ENCODE data around the gene MCEMP1.
A peak's percentile ranks its signal among the peaks of the same experiment; 100 is the strongest.

The MCEMP1 gene

GRCh38 chr19:7672522-7672921, 4.4 kb upstream of the MCEMP1 start:
- DNase-seq (ENCODE audit: low spot score), result no peak

- peak; percentile 58 for DNase-seq (ENCODE audit: low spot score)
These were observed 2.6 kb upstream of the MCEMP1 start for GRCh38 chr19:7674010-7675005.

DNA sequence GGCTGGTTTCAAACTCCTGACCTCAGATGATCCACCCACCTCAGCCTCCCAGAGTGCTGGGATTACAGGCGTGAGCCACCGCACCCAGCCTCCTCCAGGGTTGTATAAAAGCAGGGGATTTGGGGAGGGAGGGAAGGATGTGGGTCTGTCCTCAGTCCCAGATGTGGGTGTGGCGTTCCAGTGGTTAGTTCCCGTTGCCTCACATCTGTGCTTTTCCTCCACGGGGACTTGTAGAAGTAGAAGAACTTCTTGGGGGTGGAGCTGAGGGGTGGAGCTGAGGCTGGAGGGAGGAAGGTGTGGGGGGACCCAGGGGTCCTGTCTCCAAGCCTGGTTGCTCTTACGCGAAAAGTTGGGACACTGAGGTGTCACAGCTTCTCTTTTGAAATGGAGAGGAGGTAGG, 514 bp upstream of the MCEMP1 start:
- DNase-seq (ENCODE audit: low spot score), result no peak

DNA sequence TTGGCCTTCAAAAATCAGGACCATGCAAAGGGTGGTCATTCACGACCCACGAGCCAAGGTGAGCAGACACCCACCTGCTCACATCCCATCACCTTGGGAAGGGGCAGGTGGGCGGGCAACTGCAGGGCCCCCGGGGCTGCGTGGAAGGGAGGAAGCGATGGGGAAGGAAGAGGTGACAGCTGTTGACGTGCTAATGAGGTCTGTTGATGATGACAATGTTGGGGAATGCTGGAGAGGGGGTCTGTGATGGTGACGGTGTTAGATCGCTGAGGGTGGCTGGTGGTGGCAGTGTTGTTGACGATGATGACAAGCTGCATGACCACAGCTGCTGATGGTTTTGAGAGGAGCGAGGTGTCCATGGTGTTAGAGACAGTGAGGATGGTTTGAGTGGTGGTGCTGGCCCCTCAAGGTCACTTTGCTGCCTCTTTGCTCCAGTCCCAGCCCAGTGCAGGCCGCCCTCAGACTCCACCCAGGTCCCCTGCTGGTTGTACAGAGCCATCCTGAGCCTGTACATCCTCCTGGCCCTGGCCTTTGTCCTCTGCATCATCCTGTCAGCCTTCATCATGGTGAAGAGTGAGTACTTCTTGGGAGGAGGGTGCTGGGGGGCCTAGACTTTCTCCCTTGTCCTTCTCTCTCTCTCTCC, 900 bp downstream of the MCEMP1 start:
- no peak for DNase-seq (ENCODE audit: low spot score)

DNA sequence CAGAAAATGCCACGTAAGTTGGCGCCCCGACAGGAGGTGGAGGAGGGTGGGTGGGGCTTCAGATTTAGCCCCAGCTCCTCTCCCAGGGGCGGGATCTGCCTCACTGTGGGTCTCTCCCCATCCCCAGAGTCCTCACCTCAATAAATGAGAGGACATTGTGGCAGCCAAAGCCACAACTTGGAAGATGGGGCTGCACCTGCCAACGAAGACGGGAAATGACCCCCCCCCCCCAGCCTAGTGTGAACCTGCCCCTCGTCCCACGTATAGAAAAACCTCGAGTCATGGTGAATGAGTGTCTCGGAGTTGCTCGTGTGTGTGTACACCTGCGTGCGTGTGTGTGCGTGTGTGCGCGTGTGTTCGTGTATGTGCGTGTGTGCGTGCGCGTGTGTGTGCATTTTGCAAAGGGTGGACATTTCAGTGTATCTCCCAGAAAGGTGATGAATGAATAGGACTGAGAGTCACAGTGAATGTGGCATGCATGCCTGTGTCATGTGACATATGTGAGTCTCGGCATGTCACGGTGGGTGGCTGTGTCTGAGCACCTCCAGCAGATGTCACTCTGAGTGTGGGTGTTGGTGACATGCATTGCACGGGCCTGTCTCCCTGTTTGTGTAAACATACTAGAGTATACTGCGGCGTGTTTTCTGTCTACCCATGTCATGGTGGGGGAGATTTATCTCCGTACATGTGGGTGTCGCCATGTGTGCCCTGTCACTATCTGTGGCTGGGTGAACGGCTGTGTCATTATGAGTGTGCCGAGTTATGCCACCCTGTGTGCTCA, 2.3 kb downstream of the MCEMP1 start:
- DNase-seq (ENCODE audit: low spot score), result no peak

DNA sequence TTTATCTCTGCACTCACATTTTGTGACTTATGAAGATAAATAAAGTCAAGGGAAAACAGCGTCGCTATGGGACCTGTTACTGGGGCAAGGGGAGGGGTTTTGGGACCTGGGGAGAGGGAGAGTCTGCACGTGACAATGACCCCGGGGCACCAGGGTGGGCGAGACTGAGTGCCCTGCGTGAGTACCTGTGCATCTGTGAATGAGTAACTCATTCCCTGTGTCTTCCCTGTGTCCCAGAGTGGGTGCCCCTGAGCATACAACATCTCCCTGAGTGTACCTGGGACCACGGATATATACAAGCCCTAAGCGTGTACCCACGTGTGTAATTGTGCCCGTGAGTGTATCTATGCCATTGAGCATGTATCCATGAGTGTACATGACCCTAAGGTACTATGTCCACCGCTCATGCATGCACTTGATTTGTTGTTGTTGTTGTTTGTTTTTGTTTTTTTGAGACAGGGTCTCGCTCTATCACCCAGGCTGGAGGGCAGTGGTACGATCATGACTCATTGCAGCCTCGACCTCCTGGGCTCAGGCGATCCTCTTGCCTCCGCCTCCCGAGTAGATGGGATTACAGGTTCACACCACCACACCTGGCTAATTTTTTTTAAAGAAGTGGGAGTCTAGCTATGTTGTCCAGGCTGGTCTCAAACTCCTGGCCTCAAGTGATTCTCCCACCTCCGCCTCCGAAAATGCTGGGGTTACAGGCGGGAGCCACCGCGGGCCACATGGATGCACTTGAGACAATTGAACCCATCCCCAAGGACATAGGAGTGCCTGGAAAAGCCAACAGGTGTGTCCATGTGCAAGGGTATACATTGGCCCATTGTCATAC, 3.1 kb downstream of the MCEMP1 start:
- no peak for DNase-seq (ENCODE audit: low spot score)

DNA sequence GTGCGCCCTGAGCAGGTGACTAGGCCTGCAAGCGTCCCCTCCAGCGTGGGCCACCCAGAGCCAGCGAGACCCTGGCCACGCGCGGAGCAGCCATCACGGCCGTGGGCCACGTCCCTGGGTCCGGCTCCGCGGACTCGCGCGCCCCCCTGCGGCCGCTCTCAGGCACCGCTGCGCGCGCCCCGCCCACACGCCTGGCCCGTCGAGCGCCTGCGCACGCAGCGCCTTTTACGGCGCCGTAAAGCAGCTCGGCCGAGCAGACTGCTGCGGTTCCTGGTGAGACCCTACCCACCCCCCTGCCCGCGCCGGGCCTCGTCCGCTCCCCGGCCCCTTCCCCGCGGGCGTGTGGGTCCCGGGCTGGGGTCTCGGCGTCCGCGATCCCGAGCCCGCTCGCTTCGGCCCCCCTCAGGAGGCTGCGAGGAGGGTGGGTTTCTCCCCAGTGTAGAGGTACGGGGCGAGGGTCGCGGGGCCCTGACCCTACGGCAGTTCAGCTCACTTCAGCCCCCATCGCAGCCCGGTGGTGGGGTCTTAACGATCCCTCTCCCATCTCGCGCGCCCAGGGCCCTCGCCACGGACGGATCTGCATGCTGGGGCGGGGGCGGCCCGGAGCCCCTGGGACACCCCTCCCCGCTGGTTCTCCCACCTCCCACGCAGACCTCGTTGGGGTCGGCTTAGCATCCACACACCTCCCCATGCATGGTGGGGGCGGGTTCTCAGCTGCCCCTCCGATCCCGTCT, 3.9 kb downstream of the MCEMP1 start, which contains the start of gene TRAPPC5:
Gene TRAPPC5 (plus strand): TSS at position 228 of the 734 bp plus-strand sequence. CDS start 1,421 bp downstream, outside the sequence.
- peak; percentile 66 for DNase-seq (ENCODE audit: low spot score)

DNA sequence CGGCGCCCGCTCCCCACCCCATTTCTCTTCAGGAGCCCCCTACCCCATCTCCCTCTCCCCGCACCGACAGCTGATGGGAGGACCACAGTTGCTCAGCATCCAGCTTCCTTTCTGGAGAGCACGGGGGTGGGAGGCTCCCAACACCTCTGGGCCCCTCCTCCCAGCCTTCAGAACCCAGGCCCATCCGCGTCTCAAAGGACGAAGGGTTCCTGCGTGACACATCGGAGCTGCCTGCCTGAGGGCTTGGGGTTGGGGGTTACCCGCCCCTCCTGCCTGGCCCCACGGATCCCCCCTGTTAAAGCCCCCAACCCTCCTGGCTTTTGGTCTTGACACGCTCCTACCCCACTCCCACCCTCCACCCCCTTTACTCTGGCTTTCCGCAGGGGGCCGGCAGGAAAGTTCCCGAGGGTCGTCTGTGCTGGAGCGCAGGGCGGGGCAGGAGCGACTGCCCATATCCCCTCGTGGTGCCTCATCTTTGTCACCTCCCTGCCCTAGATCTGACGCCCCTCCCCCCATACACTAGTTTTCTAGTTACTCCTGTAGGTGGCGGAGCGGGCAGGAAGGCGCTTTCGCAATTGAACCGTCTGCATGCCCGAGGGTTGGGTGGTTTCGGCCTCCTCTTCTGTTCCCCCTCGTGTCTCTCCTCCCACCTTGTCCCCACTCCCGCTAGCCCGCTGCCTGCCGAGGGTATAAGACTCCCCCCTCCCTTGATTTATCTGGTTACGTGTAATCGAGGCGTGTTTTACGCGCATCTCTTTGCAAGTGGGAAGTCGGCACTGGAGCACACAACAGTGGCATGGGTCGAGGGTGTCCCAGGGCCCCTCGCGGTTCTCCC, 4.7 kb downstream of the MCEMP1 start:
- DNase-seq (ENCODE audit: low spot score), result peak; percentile 62

- DNase-seq (ENCODE audit: low spot score), result no peak
These were observed 5.4 kb downstream of the MCEMP1 start for GRCh38 chr19:7682175-7682855.

DNA sequence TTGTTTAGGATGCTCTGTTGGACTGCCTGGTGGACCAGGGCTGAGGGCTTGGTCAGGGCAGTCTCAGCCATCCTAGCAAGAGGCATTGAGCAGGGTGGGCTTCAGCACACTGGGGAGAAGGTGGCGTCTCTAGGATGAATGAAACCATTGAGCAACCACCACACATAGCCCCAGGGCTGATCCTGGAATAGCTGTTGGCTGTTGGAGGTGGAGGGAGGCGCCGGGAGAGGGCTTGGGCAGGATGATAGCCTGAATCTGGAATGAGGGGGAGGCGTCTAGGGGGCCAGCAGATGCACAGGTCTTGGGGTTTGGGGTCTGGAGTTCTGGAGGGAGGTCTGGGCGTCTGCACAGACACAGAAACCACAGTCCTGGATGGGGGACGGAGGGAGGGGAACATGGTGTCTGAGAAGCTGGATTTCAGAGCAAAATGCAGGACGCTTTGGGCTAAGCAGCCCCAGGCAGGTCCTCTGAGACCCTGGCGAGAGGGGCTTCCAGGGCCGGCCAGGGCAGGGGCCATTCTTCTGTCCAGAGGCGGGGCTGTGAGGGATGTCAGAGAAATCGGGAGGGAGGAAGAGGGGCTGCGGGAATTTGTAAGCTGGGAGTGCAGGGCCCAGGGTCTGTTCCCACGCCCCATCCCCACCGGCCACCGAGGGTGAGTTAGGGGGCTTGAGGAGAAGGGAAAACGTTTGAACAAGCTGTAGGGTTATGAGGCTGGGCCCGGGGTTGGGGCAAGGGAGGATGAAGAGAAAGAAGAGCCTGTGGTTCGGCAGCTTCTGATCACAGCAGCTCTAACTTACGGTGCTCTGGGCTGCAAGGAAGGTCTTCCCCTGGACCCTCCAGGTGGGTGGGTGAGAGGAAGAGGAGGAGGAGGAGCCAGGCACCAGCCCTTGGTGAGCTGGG, 8.9 kb downstream of the MCEMP1 start:
- DNase-seq (ENCODE audit: low spot score), result no peak

DNA sequence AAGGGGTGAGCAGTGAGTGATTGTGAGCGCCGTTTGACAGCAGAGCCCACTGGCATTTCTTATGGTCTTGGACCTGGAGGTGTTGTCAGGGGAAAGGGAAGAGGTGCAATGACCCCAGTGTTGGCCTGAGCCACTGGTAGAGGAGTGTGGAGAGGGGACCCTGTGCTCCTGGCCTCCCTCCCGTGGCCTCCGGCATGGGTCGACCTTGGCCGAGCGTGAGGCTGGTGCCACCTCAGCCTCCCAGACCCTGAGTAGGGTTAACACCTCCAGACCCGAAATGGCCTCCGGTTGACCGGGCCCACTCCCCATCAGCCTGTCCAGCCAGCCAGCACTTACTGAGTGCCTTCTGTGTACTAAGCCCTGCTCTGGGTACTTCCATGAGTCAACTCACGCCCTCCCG, 10.3 kb downstream of the MCEMP1 start:
- DNase-seq (ENCODE audit: low spot score), result no peak

- DNase-seq (ENCODE audit: low spot score), result no peak
These were observed 12.3 kb downstream of the MCEMP1 start for GRCh38 chr19:7689165-7689564.

DNA sequence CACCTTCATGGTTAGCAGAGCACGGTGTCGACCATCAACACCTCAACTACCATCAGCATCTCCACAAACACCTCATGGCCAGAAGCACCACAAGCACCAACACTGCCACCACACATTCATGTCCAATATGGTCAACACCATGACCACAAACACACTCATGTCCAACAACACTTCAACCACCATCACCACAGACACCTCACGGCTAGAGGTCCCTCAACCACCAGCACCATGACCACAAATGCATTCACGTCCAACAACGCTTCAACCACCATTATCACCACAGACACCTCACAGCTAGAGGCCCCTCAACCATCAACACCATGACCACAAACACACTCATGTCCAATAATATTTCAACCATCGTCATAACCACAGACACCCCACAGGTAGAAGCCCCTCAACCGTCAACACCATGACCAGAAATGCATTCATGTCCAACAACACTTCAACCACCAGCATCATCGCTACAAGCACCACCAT, 13.9 kb downstream of the MCEMP1 start:
- no peak for DNase-seq (ENCODE audit: low spot score)

- DNase-seq (ENCODE audit: low spot score), result no peak
These were observed 14.6 kb downstream of the MCEMP1 start for GRCh38 chr19:7691497-7691896.

DNA sequence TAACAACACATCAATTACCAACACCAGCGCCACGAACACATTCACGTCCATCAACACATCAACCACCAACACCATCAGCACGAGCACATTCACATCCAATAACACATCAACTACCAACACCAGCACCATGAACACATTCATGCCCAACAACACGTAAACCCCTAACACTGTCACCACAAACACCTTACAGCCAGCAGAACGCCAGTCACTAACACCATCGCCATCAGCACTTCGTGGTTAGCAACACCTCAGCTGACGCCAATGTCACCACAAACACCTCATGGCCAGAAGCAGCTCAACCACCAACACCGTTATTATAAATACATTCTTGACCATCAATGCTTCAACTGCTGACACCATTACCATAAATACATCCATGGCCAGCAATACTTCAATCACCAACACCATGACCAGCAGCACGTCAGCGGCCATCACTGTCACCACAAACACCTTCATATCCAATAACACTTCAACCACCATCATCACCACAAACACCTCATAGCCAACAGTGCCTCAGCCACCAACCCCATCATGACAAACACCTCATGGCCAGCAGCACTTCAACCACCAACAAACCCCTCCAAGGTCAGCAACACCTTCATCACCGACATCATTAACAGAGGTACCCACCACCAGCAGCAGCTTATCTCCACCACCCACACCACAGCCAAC, 15.7 kb downstream of the MCEMP1 start:
- DNase-seq (ENCODE audit: low spot score), result no peak

GRCh38 chr19:7694499-7694898, 17.6 kb downstream of the MCEMP1 start:
- no peak for DNase-seq (ENCODE audit: low spot score)

- no peak for DNase-seq (ENCODE audit: low spot score)
These were observed 20.9 kb downstream of the MCEMP1 start for GRCh38 chr19:7697721-7698287.

Data from COLO829 (cell line).